Stimulated activated CD4-positive, alpha-beta T cell treated with anti-CD3 and anti-CD28 coated beads, Interleukin-15, amount 100 ng/mL, for 1 hour (primary cell): Measurements from ENCODE around the gene SGCE.

Experiments used
- DNase-seq, 2 donors: peaks; one replicate each; pipeline ENCODE4 v3.0.0-alpha.2; 2020; ENCODE audit warnings: low read depth in 1 of 2, low spot score in 1 of 2

The SGCE gene

DNA sequence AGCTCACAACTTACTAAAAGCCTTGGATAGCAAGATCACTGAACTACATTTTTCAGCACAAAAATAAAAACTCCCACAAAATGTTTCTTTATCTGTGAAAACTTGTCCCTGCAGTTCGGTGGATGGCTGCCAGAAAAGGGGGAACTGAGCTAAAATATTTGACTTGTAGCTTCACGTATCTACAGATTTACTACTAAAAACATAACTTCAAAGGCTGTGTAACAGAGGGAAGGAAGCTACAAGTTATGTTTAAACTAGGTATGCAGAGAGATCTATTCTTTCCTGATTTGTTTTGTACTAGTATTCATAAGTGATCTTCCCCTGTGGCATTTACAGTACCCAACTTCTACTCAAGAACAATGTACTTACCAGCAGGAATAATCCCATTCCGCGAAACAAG lies 25.1 kb downstream of the SGCE start:
- DNase-seq: no peak

DNA sequence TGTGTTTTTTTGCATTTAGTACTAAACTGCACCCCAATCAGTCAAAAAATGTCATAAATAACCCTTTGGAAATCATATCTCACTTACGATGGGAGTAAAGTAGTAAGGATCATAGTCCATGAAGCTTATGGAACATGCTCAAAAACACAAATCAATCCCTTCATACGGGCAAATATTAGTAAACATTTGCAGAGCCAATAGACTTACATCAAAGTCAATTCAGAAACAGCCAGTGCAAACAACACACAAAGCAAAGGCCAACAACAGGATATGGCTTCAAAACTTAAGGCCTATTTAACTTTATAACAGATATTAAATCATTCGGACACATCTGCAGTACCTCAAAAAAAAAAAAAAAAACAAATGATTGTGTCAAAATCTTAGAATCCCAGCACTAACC lies 32.1 kb downstream of the SGCE start:
- no peak for DNase-seq

DNA sequence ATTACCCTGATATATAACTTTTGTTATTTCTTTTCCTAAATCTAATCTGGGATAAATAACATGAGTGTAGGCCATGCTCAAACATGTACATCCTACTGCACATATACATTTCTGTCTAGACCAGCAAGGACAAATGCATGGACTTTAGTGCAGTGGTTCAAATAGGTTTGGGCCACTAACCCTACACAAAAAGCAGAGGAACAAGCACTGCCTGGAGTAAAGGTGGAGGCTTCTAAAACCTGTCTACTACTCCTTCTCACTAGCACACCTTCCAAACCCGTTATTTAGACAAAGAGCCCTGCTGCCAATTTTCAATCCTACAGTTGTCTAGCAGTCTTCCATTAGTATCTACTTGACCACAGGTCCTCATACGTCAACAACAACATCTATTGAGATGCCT lies 34.8 kb downstream of the SGCE start:
- DNase-seq: no peak

DNA sequence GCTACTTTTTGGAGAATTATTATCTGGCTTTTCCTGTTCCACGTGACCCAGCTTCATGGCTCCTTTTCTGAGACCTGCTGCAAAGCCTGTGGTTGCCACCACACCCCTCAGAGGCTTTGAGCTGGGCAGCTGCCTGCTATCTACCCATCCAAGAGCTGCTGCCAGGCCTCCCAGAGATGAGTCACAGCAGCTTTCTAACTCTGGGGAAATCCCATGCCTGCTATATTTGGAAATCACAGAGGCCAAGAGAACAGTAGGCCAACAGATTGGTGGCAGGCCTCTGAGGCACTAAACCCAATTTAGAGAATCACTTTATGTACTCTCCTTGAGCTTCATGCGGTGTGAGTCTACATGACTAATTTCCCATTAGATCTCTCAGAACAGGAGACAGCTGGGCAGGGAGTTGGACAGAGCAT lies 35.2 kb downstream of the SGCE start:
- DNase-seq: peak in 1 of 2 donors; percentile 1

DNA sequence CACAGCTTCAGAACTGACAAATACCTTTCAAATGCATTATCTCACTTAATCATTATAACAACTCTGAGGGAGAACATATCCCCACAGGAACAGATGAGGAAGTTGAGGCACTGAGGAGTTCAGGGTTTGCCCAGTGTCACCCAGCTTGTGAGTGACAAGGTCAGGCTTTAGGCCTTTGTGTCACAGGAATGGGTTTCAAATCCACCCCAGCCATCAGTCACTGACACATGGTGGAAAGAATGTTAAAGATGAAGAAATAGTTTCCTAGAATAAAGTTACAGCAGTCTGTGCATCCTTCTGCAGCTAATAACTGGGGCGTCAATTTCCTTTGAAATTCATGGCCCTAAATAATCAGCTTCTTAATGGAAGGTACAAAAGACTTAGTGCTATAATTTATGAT lies 37.8 kb downstream of the SGCE start:
- no peak for DNase-seq

DNA sequence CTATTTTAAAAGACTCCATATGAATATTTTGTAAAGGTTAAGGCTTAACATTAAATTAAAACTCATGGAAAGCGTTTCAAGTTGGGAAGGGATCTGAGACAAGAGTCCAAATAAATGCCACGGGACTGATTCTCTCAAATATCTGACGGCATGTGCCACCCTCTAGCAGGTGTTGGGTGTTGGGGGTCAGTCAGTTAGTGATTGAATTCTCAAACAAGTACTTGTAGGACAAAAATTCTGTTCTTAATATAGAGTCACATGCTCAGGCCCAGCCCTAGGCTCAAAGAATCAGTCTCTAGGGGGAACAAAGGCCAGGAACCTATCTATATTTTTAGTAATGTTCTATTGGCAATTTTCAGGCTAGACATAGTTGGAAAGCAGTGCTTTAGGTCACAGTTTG lies 39.1 kb downstream of the SGCE start:
- no peak for DNase-seq

DNA sequence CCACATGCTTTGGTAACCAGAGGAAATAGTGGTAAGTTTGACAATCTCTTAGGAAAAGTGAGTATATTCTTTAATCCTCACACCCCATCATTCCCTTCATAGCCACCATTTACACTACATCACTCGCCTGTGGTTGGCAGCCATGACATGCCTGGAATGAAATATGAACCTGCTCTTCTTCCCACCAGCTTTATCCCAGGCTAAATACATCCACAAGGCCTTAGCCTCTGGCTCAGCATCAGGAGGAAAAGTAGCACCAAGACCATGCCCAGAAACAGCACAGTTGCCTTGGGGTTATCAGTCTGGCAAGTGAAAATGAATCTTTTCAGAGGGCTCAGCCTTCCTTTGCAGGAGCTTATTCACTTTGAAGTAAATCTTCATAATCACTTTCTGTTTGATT lies 40.3 kb downstream of the SGCE start:
- DNase-seq: no peak

DNA sequence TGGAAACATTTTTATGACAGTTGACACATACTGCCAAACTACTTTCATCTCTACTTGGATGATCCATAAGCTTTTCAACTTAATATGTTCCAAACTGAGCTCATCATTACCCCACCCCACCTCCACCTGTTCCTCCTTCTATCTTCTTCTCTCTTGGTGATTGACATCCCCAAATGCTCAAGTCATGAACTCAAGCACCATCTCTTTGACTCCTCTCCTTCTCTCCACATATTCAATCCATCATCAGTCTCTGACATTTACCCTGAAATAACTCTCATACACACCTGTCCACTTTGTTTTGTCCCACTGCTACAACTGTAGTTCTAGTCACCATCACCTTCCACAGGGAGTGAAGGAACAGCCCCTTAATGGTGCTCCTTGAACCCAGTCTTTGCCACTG lies 43.3 kb downstream of the SGCE start:
- DNase-seq: no peak

DNA sequence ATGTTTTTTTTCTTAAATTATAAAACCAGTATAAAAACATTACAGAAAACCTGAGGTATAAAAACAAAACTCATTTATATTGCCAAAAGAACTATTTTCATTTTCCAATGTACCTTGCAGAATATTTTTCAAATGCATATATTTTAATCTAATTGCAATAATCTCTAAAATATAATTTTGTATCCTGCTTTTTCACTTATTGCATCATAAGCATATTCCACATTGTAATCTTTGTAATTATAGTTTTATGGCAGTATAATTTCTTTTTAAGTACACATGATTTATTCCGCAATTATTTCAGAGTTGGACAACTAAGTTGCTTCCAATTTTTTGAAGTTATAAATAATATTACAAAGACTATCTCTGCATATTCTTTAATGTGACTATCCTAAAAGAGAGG lies 43.7 kb downstream of the SGCE start:
- DNase-seq: no peak

DNA sequence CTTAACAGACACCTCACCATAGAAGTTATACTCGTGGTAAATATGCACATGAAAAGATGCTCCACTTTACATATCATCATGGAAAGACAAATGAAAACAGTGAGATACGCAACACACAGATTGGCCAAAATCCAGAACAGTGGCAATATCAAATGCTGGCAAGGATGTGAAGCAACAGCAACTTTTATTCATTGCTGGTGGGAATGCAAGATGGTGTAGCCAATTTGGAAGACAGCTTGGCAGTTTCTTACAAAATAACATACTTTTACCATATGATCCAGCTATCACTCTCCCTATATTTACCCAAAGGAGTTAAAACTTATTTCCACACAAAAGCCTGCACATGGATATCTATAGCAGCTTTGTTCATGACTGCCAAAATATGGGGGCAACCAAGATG lies 46.4 kb downstream of the SGCE start:
- DNase-seq: no peak

DNA sequence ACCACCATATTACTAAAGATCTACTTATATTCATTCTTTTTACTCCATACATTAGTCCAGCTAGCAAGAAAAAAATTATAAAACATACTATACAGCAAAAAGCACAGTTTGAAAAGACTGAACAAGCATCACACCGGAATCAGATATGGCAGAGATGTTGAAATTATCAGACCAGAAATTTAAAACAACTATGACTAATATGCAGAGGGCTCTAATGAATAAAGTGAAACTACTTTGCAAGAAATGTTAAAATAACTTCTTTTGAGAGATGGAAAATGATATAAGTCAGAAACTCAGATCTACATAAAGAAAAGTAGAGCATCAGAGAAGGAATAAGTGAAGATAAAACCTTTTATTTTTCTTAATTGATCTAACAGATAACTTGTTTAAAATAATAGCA lies 50.9 kb downstream of the SGCE start:
- DNase-seq: no peak

DNA sequence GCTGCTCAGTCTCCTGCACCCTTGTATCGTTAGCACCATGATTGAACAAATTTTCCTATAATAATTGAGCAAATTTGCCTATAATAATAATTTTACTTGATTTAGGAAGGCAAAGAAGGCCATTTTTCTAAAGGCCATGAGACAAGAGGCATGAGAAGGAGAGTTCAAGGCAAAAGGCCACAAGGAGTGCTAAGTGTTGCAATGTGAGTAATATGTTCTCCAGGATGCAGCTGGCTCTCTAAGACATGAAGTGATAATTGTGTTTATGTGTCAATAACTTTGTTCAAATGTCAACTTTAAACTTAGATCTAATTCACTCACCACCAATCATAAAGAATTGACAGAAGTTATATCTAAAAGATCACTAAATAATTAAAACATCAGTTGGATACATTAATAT lies 53.8 kb downstream of the SGCE start:
- DNase-seq: no peak

DNA sequence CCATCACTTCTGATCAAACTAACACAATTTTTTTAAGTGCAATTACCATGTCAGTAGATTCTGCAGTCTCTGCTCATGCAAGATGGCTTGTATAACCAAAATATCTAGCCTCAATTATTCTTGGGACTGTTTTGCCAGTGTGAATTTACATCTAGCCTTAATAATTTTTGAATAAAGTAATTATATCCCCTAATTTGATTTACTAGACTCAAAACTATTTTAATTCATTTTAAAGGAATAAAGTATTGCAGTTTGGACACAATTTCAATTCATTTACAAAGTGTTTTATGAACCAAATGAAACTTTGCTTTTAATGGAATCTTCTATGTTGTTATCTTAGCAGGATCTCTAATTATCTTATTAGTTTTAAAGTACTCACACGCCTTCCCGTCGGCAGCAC lies 55.7 kb downstream of the SGCE start:
- no peak for DNase-seq

DNA sequence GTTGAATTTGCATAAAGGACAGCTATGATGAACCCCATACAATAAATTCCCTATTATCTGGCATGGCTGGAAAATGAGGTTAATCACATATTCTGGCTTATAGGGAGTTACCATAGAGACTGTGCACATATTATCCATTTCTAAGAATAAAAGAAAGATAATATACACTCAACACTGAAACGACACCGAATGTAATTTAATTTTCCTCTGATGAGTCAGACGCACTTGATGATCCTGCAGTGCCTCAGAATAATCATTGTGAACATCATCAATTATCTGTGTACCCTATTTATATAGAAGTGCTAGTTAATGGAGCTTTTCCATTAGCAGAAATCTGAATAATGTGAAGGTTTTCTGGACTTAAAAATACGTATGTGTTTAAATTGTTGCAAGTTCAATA lies 60.2 kb downstream of the SGCE start:
- DNase-seq: no peak

DNA sequence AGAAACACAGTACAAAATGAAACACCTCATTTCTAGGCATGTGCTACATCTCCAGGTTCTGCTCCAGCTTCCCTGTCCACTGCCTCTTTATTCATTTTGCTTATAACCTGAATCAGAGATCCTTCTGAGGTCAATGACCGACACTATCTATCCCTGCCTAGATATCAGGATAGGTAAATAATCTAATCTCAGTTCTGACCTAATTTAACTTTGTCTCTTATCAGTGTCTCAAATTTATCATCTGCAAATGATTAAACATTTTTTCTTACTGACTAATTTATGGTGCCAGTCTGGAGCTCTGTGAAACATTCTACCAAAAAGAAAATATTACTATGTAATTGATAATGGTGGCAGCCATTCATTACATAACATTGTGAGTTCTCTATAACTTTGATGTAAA lies 61.1 kb downstream of the SGCE start:
- DNase-seq: no peak

DNA sequence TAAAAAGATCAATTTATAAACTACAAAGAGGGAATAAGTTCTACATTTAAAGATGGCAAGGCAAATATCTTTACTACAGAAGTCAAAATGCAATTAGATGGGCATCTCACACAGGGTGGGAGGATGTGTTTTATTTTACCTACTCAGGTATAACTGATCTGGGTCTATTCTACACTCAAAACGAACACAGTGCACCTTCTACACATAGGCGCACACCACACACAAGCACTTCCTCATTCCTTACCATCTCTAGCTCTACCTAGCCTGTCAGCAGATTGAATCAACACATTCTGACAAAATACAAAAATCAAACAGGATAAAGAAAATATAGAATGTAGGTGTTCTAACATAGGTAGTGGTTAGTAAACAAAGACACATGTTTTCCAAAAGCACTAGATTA lies 64.8 kb downstream of the SGCE start:
- DNase-seq: no peak

DNA sequence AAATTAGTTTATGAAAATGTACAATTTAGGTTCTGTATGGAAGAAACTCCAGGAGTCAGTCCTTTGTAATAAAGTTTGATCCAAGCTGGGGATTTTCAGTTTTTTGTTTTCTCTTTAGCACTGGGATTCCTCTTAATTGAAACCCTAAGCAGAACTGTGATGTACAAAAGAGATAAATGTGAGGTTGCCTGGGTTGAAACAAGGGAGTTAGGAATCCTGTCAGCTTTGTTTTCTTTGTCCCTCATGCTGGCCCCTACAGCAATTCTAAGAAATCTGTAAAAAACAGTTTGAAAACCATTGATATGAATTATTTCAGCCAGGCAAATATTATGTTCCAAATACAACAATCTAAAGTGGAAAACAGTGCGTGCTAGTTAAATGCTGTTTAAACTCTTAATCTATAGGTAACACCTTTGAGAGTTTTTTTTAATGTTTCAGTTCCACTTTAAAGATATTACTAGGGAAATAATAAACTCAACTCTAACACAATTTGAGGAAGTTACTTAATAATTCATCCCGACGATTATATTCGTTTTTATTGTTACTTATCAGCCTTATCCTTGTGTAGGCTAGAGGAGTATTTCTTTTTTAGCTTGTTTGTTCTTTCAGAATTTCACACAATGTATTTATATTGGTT lies 65.3 kb downstream of the SGCE start:
- no peak for DNase-seq

DNA sequence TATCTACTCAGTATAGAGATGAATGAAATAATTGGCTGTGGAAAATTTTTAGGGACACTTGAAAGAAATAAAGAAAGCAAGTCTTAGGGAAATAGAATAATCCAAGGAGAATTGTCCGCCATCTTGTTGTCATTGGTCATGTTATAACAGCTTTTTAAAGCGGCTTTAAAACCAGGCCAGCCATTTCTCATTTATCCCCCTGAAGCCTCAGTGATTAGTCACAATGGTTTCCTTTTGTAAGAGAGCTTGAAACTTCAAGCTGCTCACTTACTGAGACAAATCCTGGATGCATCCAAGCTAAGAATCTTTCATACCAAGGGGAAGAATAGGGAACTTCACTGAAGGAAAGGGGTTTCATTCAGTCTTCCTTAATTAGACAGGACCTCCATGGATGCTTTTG lies 67.9 kb downstream of the SGCE start:
- DNase-seq: no peak

DNA sequence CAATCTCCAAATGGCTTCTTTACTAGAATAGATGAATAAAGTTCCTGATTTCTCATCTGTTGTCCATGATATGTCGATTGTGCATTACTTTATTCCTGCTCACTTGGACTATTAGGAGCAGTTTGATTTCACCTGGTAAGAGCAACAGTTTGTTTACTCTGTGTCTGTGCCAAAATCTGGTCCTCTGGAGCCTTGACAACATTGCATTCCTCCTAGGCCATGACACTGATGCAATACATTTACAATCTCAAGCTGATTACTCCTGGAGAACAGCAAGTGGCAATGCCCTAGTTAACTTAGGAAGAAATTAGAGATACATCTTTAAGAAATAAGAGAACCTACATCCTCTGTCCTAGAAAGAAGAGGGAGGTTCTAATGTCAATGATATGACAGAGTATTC lies 71.8 kb downstream of the SGCE start:
- DNase-seq: no peak

DNA sequence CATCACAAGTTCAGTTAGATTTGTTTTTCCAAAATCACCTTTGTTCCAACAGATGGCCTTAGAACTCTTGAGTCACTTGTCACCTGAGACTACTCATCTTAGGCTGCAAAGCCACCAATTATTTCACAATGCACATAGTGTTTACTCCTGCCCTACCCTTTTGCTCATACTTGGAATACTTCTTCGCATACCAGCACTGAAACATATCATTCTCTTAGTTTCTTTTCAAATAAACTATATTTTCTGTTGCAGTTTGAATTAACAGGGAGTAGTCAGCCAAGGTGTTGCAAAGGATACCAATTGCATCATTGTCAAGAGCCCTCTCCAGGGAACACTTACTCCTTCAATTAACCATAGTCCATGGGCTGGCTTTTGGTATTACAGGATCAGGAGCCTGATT lies 75.3 kb downstream of the SGCE start:
- no peak for DNase-seq

DNA sequence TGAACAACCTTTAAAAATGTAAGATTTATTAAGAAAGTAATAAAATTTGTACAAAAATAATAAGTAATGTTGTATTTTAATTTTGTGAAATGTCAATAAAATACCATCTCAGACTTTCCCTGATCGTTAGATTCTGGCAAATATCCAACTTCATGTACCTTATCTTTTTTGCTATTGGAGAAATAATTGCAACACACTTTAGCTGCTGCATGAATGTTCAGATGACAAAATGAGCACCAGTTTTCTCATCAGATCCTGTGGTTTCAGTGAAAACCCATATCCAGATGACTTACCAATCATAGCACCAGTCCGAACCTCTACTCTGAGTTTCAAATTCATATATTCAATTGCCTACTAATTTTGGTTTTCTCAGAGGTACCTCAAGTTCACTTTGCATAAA lies 76.5 kb downstream of the SGCE start:
- DNase-seq: no peak

DNA sequence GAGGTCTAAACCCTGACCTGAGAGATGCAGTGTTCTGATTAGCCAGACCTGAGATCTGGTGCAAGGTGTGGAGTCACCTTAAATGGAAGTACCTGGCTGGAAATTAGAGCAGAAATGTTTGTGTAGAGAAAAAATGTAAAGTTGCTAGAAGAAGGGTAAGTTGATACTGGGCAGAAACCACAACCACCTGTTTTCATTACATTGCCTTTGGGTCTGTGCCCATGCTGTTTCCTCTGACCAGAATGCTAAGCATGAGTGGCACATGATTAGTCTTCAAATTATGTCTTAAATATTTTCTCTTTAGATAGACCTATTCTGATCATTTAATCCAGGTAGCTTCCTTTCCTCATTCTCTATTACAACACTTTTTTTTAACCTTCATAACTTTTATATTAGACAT lies 77.3 kb downstream of the SGCE start:
- DNase-seq: no peak

DNA sequence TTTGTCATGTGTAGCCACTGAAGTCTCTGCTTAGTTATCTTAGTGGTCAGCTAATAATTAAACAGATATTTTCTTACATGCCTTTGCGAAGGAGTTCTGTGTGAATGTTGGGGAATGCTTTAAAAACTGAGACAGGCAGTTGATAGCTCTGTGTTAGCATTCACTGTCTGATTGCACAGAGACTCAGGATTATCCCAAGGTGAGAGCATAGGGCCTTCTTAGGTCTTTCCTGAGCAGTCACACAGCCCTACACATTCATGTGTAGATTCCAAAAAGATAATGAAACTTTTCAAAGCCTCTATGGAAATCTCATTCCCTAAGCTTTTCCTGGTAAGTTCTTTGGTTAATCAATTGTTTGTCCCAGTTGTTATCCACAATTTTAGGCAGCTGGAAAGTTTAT lies 78.6 kb downstream of the SGCE start:
- no peak for DNase-seq

DNA sequence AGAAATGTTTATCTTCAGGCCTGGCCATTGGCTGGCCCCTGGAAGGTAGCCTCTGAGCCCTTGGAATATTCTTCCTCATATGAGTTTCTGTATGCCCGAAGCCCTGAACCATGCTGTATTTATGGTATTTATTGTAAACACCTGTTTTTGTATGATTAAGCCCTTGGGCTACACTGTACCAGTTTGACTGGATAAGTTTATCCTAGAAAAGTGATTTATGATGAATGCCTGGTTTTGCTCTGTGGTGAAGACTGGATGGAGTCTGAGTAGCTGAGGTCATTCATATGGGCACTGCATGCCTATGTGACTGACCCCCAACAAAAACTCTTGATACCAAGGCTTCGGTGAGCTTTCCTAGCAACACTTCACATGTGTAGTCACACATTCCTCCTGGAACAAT lies 79.6 kb downstream of the SGCE start:
- DNase-seq: no peak
